ENCODE measurements around the gene FREM1.

Gene FREM1

DNA sequence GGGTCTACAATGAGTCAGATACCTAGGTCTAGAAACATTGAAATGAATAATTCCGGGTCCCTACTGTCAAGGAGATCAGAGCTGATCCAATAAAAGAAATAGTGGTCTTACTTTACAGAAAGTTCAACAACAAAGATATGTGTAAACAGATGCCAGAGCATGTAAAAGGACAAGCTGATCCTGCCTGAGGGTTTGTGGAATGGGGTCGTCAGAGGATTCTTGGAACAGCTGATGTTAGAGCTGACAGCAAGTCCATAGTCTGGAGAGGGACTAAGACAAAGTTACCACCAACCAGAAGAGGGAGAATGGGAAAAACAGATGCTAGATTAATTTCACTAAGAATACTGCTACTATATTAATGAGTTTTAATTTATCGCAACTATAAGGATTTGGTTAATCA lies 71.5 kb downstream of the FREM1 start:
- DNase-seq (ENCODE audit: low read depth) = no peak
- no peak overlapping the region for H3K4me3 ChIP-seq (ENCODE audit: control insufficient read depth, low read depth, low read length)
- TF ChIP-seq, protein P1, sequence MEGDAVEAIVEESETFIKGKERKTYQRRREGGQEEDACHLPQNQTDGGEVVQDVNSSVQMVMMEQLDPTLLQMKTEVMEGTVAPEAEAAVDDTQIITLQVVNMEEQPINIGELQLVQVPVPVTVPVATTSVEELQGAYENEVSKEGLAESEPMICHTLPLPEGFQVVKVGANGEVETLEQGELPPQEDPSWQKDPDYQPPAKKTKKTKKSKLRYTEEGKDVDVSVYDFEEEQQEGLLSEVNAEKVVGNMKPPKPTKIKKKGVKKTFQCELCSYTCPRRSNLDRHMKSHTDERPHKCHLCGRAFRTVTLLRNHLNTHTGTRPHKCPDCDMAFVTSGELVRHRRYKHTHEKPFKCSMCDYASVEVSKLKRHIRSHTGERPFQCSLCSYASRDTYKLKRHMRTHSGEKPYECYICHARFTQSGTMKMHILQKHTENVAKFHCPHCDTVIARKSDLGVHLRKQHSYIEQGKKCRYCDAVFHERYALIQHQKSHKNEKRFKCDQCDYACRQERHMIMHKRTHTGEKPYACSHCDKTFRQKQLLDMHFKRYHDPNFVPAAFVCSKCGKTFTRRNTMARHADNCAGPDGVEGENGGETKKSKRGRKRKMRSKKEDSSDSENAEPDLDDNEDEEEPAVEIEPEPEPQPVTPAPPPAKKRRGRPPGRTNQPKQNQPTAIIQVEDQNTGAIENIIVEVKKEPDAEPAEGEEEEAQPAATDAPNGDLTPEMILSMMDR (IDR thresholded peaks at IDR 0.05; ENCODE audit: control insufficient read depth, insufficient read depth, low read depth, low read length, missing control alignments) = no peak

DNA sequence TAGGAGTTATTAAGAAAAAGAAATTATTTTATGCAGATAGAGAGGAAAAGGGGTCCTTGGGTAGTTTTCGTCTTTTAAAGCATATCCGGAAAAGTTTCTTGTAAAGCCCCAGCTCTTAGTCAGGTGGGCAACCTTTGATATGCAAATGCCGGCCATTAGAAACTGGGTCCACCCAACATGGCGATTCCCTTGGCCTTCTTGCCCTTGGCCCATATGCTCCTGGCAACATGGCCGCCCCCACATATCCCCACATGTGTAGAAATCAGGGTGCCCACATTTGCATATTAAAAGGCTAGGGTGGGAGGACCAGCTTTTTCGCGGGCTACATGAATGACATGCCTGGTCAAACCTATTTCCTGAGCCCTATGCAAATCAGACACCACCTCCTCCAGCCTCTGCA lies 73.3 kb downstream of the FREM1 start:
- TF ChIP-seq, protein P1 (IDR thresholded peaks at IDR 0.05; ENCODE audit: control insufficient read depth, insufficient read depth, low read depth, low read length, missing control alignments) = no peak
- no peak overlapping the region for H3K4me3 ChIP-seq (ENCODE audit: control insufficient read depth, low read depth, low read length)
- no peak for DNase-seq (ENCODE audit: low read depth)

DNA sequence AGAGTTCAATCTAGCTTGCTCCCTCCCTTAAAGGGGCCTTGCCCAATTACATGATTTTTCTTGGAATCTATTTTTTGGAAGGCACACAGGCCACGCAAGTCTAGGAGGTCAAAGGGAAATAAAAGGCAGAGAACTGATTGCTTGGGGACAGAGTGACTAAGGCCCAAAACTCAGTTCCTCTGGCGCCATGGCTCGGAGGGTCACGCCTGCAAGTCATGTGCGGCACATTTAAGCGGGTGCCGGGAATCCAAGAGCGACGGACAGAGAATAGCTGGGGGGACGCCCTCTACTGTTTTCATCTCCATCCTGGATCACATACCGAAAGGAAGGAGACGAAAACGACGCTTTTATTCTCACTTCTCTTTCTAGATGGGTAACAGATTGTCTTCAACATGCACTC lies 78.6 kb downstream of the FREM1 start:
- no peak overlapping the region for H3K4me3 ChIP-seq (ENCODE audit: control insufficient read depth, low read depth, low read length)
- TF ChIP-seq, protein P1 (IDR thresholded peaks at IDR 0.05; ENCODE audit: control insufficient read depth, insufficient read depth, low read depth, low read length, missing control alignments) = no peak
- no peak for DNase-seq (ENCODE audit: low read depth)

DNA sequence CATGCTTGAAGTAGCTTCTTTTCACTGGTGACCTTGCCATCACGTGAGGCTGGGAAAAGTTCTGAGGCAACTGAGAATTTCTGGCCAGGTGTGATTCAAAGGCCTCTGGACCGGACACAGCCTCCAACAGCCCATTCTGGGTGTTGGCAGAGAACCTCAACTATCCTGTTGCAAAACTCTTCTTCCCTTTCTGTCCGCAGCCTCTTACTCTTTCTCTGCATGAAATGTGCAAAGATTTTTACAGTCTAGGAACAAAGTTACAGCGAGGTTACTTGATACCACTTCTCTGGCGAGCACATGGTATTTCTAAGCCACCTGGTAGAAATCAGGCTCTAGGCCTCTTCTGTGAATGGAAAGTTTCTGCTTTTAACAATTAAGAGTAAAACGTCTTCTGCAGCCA lies 79.2 kb downstream of the FREM1 start:
- no peak overlapping the region for H3K4me3 ChIP-seq (ENCODE audit: control insufficient read depth, low read depth, low read length)
- DNase-seq (ENCODE audit: low read depth) = no peak
- TF ChIP-seq, protein P1 (IDR thresholded peaks at IDR 0.05; ENCODE audit: control insufficient read depth, insufficient read depth, low read depth, low read length, missing control alignments) = no peak

DNA sequence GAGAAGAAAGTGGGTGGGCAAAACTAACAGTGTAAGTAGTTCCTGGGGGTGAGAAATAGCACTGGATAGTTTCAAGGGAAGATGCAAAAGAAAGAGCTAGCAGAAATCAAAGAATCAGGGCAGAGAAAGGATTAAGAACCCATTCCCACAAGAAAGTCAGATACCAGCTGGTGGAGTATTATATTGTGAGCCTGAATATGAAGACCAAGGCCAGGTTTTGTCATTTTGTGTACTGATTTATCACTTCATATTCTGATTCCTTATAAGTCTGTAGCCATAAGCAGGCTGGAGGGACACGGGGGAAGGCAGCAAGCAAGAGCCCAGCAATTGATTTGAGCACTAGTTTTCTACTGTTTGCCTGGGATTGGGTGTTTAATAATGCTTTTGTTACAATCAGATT lies 80.2 kb downstream of the FREM1 start:
- TF ChIP-seq, protein P1 (IDR thresholded peaks at IDR 0.05; ENCODE audit: control insufficient read depth, insufficient read depth, low read depth, low read length, missing control alignments) = no peak
- DNase-seq (ENCODE audit: low read depth) = no peak
- H3K4me3 ChIP-seq (ENCODE audit: control insufficient read depth, low read depth, low read length) = no peak overlapping the region

DNA sequence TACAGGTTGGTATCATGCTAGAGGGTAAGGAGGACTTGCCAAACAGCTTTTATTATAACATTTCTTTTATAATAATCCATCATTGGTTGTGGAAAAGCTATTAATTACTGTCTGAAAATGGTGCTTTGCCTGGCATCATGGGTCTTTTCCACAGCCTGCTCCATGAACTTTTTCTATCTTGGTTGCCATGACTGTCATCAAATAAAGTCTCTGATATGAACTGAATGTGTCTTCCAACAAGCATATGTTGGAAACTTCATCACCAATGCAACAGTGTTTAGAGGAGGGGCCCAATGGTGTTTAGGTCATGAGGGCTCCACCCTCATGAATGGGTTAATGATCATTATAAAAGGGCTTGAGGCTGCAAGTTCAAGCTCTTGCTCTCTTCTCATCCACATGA lies 81.0 kb downstream of the FREM1 start:
- TF ChIP-seq, protein P1 (IDR thresholded peaks at IDR 0.05; ENCODE audit: control insufficient read depth, insufficient read depth, low read depth, low read length, missing control alignments) = no peak
- no peak for DNase-seq (ENCODE audit: low read depth)
- H3K4me3 ChIP-seq (ENCODE audit: control insufficient read depth, low read depth, low read length) = no peak overlapping the region

DNA sequence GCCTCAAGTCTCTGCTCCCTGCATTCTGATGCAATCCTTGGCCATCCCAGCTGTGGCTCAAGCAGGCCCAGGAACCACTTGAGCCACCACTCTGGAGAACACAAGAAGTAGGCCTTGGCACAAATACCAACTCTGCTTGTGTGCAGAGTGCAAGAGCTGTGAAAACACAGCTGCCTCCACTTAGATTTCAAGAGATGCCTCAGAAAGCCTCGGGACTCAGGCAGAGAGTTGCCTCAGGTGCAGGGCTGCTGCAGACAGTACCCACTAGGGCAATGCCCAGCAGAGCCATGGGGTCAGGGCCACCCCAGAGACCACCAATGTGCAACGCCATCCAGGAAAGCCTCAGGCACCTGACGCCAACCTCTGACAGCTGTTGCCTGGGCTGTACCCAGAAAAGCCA lies 82.4 kb downstream of the FREM1 start:
- TF ChIP-seq, protein P1 (IDR thresholded peaks at IDR 0.05; ENCODE audit: control insufficient read depth, insufficient read depth, low read depth, low read length, missing control alignments) = no peak
- DNase-seq (ENCODE audit: low read depth) = no peak
- no peak overlapping the region for H3K4me3 ChIP-seq (ENCODE audit: control insufficient read depth, low read depth, low read length)

All from AG09309 (cell line).